Endodermal cell (in vitro differentiated cells): Measurements from ENCODE around the gene ZNF358. TPM values are rescaled to one million over a fixed set of nuclear protein-coding genes. Genes with fewer than 3 reads are reported as not detected.

ENCODE experiments used
- DNase-seq: peaks from one replicate; pipeline ENCODE4 v3.0.0-alpha.2; 2017
- H3K27ac ChIP-seq: 2 replicates; pipeline ENCODE4 v1.5.1; 2013; ENCODE audit warnings: mild to moderate bottlenecking, low read depth, low read length, moderate library complexity
- H3K27me3 ChIP-seq: 2 replicates; pipeline ENCODE4 v1.6.1; 2013; ENCODE audit warnings: mild to moderate bottlenecking, low read length, moderate library complexity; ENCODE audit not compliant: insufficient read depth, control insufficient read depth, poor library complexity, severe bottlenecking
- H3K36me3 ChIP-seq: 2 replicates; pipeline ENCODE4 v1.7.0; 2013; ENCODE audit warnings: mild to moderate bottlenecking, low read length, moderate library complexity; ENCODE audit not compliant: control insufficient read depth, insufficient read depth
- H3K4me1 ChIP-seq: one replicate; pipeline ENCODE4 v1.7.0; 2013; ENCODE audit warnings: low read length; ENCODE audit not compliant: control insufficient read depth, insufficient read depth
- H3K4me3 ChIP-seq: 2 replicates; pipeline ENCODE4 v1.5.1; 2013; ENCODE audit warnings: mild to moderate bottlenecking, low read length, moderate library complexity
- H3K9ac ChIP-seq: 2 replicates; pipeline ENCODE4 v1.6.1; 2013; ENCODE audit warnings: mild to moderate bottlenecking, low read length, moderate library complexity; ENCODE audit not compliant: poor library complexity, severe bottlenecking; ENCODE audit errors: extremely low read depth
- H3K9me3 ChIP-seq: 2 replicates; pipeline ENCODE4 v1.6.1; 2013; ENCODE audit warnings: mild to moderate bottlenecking, low read length, moderate library complexity; ENCODE audit not compliant: control insufficient read depth
- H3K27ac Mint-ChIP-seq: 2 replicates; pipeline ENCODE4 v1.8.0; 2020; ENCODE audit warnings: mixed read lengths
- H3K27me3 Mint-ChIP-seq: 2 replicates; pipeline ENCODE4 v1.8.0; 2021; ENCODE audit warnings: mild to moderate bottlenecking, mixed read lengths; ENCODE audit not compliant: insufficient read depth
- H3K36me3 Mint-ChIP-seq: 2 replicates; pipeline ENCODE4 v1.8.0; 2020; ENCODE audit warnings: low read depth, mixed read lengths
- H3K4me1 Mint-ChIP-seq: 2 replicates; pipeline ENCODE4 v1.8.0; 2020; ENCODE audit warnings: mixed read lengths
- H3K4me3 Mint-ChIP-seq: 2 replicates; pipeline ENCODE4 v1.8.0; 2020; ENCODE audit warnings: mild to moderate bottlenecking, moderate library complexity, mixed read lengths
- H3K9me3 Mint-ChIP-seq: 2 replicates; pipeline ENCODE4 v1.8.0; 2020; ENCODE audit warnings: mild to moderate bottlenecking, mixed read lengths
- CTCF ChIP-seq: fragments of 200-600 bp; sonication (generic); conservative IDR thresholded peaks from 2 replicates; pipeline ENCODE4 v1.5.0; 2021; ENCODE audit warnings: antibody characterized with exemption, mild to moderate bottlenecking
- WGBS, 2 experiments: methylation state at CpG; one replicate each; pipeline versions ENCODE4 v1.1.5 to v1.1.7; 2013; ENCODE audit warnings: missing lambda C conversion rate in 2 of 2, mixed read lengths in 1 of 2; ENCODE audit not compliant: insufficient coverage in 1 of 2, insufficient read length in 1 of 2; 5-methylcytosine and 5-hydroxymethylcytosine counted together
- total RNA-seq, 2 donors: library from RNA; stranded (reverse); fragmentation: NEBNext Ultra II Directional in 1 of 2; extraction: Animal tissue kit (Norgen Biotek cat#: 25700) in 1 of 2; gene quantifications; 2 replicates in 1 of 2; 3 replicates in 1 of 2; pipeline ENCODE4 v1.2.1, GENCODE V29; 2021

ZNF358 gene
- total RNA-seq, 2 donors from 2014 or later: 45.9 to 53.2 TPM

- Mint-ChIP-seq H3K27ac (peak overlapping the region; percentile 29), H3K4me3 (no peak overlapping the region), H3K36me3 (peaks cover 40% of the 10 kb centered on the region), H3K27me3 (no peaks in the 10 kb centered on the region), H3K9me3 (no peaks in the 10 kb centered on the region), H3K4me1 (peaks cover 7% of the 10 kb centered on the region)
- Histone ChIP-seq H3K36me3 (peaks cover 22% of the 10 kb centered on the region), H3K9ac (no peak overlapping the region), H3K4me1 (no peaks in the 10 kb centered on the region), H3K27me3 (no peaks in the 10 kb centered on the region), H3K4me3 (no peak overlapping the region), H3K27ac (no peak overlapping the region), H3K9me3 (no peaks in the 10 kb centered on the region)
- WGBS, 2 experiments: 94 to 95% methylated on average over 8 to 27 of the region's 28 CpGs
- DNase-seq: no peak
- TF ChIP-seq CTCF: no peak
Measured at GRCh38 chr19:7539827-7540425, 24.0 kb downstream of the ZNF358 start.

- H3K27me3 ChIP-seq: no peaks in the 10 kb centered on the region
- H3K4me3 ChIP-seq: no peak overlapping the region
- H3K27ac Mint-ChIP-seq: no peak overlapping the region
- H3K27me3 Mint-ChIP-seq: no peaks in the 10 kb centered on the region
- H3K9me3 ChIP-seq: no peaks in the 10 kb centered on the region
- H3K4me1 ChIP-seq: no peaks in the 10 kb centered on the region
- H3K36me3 ChIP-seq: peaks cover 24% of the 10 kb centered on the region
- 86 to 88% methylated on average over 17 to 39 of the region's 39 CpGs for WGBS, 2 experiments
- no peaks in the 10 kb centered on the region for H3K9me3 Mint-ChIP-seq
- no peak overlapping the region for H3K4me3 Mint-ChIP-seq
- no peak for TF ChIP-seq CTCF
- peak; percentile 94 for DNase-seq
- peaks cover 44% of the 10 kb centered on the region for H3K36me3 Mint-ChIP-seq
- no peak overlapping the region for H3K27ac ChIP-seq
- H3K4me1 Mint-ChIP-seq: peaks cover 7% of the 10 kb centered on the region
- H3K9ac ChIP-seq: no peak overlapping the region
Measured at GRCh38 chr19:7540761-7541474, 25.0 kb downstream of the ZNF358 start.

- no peaks in the 10 kb centered on the region for H3K4me1 ChIP-seq
- peaks cover 25% of the 10 kb centered on the region for H3K36me3 ChIP-seq
- H3K9me3 ChIP-seq: no peaks in the 10 kb centered on the region
- Mint-ChIP-seq H3K4me1 (peaks cover 4% of the 10 kb centered on the region), H3K9me3 (no peaks in the 10 kb centered on the region), H3K4me3 (no peak overlapping the region), H3K27ac (peak overlapping the region; percentile 13), H3K27me3 (no peaks in the 10 kb centered on the region), H3K36me3 (peaks cover 46% of the 10 kb centered on the region)
- no peak for DNase-seq
- no peak overlapping the region for H3K9ac ChIP-seq
- no peak overlapping the region for H3K4me3 ChIP-seq
- no peak for TF ChIP-seq CTCF
- 93 to 99% methylated on average over 10 to 15 of the region's 15 CpGs for WGBS, 2 experiments
- H3K27ac ChIP-seq: no peak overlapping the region
- no peaks in the 10 kb centered on the region for H3K27me3 ChIP-seq
Measured at GRCh38 chr19:7541475-7541824, 25.5 kb downstream of the ZNF358 start.
